COLO668 (cell line): ENCODE measurements around the gene PDE1A.
"Not testable (repeated sequence)": the region's sequence is repeated elsewhere in the genome, so short reads cannot be mapped to it uniquely, and the experiment has no call there.

ENCODE experiments used
- DNase-seq: peaks from one replicate; lab custom pipeline; 2025; ENCODE audit not compliant: unreplicated experiment; lab: John Stamatoyannopoulos, UW

Gene PDE1A

GRCh38 chr2:182281276-182281675 is 145.6 kb downstream of the PDE1A start:
- no peak for DNase-seq

- no peak for DNase-seq
Observed at GRCh38 chr2:182280118-182280517, 146.7 kb downstream of the PDE1A start.

GRCh38 chr2:182276662-182277061 is 150.2 kb downstream of the PDE1A start:
- DNase-seq: not testable (repeated sequence)

DNA sequence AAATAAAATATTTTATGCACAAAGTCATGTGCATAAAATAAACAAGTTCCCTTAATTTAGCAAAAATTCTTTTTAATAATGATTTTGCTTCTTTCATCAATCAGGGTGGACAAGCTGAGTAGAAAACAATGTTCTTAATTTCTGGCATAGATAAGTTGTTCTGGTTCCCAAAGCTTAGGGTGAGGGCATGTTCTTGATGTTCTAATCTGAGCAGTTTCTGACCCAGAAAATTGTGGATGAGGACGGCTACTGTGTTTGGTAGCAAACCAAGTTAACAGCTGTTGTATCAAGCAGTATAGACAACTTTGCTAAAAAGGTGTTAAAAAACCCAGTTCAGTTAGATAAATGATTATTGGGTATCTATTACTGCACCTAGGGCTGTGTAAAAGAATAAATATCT is 158.9 kb downstream of the PDE1A start:
- no peak for DNase-seq

DNA sequence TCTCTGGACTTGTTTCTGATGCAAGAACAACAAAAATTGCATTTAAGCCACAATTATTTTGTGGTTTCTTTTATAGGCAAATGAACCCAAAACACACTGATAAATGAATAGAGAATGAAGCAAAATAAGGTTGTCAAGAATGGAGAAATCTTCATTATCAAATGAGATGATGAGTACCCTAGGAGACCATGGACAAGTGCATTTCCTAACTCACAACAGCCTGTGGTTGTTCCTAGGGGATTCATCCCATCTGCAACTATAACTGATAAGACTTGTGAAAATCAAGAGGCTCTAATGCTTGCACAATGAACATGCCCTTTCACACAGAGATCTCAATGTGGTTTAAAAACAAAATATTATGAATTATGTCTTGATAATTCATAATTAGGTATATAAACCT is 159.9 kb downstream of the PDE1A start:
- DNase-seq: no peak

DNA sequence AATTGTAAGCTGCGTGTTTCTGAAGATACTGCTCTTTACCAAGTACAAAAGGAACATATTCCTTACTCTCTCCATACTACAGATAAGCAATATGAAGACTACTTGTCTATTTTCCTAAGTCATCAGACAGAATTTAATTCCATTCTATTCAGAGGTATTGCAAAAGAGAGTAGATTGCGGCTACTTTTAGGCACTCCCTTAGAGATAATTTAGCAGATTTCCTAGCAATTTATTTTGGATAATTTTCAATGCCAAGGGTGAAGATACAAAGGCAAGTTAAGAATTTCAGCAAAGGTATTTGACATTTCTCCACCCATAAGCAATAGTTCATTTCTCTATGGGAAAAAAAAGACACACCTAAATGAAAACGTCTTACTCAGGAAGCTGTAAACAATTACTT is 161.1 kb downstream of the PDE1A start:
- no peak for DNase-seq

DNA sequence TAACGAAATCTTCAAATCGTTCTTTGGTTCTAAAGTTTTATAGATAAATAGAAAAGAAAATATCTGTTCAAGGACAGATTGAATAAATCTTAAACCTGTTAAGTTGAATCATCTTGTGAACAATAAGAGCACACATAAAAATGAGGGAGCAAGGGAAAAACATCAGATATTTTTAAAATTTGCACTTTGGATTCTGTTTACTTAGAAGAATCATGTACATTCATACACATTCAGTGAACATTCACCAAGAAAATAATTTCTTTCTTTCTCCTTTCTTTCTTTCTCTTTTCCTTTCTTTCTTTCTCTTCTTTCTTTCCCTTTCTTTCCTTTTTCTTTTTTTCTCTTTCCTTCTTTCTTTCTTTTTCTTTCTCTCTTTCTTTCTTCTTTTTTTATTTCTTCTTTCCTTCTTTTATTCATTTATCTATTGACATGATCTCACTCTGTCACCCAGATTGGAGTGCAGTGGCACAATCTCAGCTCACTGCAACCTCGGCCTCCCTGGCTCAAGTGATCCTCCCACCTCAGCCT is 164.9 kb downstream of the PDE1A start:
- no peak for DNase-seq

GRCh38 chr2:182259629-182260150 is 167.1 kb downstream of the PDE1A start:
- DNase-seq: no peak

- no peak for DNase-seq
Observed at GRCh38 chr2:182252534-182252933, 174.3 kb downstream of the PDE1A start.

- no peak for DNase-seq
Observed at GRCh38 chr2:182248898-182249297, 177.9 kb downstream of the PDE1A start.

DNA sequence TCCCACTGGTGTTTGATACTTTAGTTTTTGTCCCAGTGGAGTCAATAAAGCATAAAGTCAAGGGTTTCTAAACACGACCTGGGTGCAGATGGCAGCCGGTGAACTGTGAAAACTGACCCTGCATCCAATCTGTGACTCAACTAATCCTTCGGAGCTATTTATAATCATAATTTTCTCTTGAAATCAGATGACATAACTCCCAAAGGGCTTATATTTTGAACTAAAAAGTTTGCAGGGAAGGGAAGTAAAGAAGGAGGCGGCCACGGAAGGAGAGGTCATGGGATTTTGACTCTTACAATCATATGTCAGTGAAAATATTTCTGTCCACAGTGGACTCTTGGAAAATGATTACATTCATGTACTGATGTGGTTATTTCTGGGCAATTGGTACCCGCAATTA is 178.5 kb downstream of the PDE1A start:
- no peak for DNase-seq

GRCh38 chr2:182247831-182248230 is 179.0 kb downstream of the PDE1A start:
- DNase-seq: no peak

- DNase-seq: no peak
Observed at GRCh38 chr2:182245963-182246362, 180.9 kb downstream of the PDE1A start.

- no peak for DNase-seq
Observed at GRCh38 chr2:182242609-182243008, 184.2 kb downstream of the PDE1A start.

DNA sequence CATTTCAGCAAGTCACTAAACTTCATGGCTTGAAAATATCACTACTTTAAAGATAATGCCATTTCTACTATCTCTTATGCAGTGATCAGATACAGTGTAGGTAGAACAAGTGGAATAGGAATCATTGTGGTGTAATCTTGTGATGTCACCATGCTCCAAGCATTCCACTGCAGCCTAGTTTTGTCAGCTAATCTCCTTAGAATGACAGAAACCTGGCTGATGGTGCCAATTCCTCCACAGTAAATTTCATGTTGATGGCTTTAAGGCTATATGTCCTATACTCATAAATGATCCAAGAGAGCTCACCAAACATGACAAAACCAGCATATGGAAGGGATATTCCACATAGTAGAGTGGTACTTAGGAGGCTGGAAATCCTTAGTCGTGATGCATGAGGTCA is 184.9 kb downstream of the PDE1A start:
- no peak for DNase-seq

- peak; percentile 15 for DNase-seq
Observed at GRCh38 chr2:182240862-182241371, 185.9 kb downstream of the PDE1A start.

DNA sequence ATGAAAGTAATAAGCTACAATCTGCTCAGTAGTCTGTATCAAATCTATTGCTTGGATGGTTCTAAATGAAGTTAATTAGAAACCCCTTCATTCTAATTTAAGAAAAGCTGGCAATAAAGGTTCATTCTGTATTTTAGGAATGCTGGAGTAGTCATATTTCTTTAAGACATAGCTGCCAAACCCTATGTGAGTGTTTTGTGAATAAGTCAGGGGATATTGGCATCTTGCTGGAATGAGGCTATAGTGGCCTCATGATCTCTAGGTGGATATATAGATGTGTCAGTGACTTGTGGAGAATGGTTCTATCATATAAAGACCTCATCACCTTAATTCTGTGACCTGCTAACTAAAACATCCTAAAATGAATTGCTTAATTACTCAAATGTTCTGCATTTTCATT is 196.3 kb downstream of the PDE1A start:
- no peak for DNase-seq

DNA sequence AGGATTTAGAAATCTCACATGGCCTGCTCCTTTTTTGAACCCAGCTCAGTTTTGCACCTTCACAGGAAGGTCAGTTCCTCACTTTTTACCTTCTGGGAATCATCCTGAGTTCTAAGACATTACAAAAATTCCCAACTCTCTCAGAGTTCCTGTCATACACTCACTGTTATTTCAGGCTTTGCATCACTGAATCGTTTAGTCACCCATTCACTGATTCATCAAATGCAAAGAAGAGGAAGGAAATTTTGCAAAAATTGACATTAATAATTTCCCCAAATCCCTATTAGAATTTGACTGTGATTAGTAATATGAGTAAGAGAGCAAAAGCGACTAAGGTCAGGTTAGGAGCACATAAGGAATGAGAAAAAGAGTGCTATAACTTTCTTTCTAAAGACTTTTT is 197.5 kb downstream of the PDE1A start:
- no peak for DNase-seq

DNA sequence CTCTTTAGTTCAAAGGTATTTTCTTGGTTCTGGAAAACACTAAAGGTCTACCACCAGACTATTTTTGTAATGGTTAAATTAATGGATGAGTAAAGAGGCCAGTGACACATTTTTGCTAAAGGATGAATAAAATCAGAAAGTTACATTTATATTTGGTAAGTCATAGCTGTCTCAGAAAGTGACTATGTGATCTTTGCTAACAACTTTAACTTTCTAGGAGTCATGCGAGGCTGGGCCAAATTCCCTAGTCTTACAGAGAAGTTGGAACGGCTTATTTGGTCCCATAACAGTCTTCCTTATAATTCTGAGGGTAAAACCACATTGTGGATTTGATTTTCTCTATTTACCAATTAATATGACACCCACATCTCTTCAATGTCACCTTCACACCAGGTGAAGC is 198.1 kb downstream of the PDE1A start:
- no peak for DNase-seq

DNA sequence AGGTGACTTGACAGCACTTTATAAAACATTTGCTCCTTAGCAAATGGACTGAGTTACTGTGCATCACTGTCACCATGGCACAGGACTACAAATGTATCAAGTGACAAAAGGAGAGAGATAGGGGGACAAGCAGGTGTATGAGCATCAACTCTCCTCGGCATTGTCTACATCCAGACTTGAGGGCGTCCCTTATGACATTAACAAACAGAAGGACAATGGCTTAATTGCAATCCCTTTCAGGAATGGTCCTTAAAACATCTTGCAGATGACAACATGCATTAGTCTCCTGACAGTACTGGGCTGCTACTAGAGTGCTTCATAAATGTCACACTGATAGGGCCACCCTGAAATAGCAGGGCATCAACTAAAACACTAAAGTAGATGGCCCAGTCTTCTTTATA is 198.8 kb downstream of the PDE1A start:
- no peak for DNase-seq

- no peak for DNase-seq
Observed at GRCh38 chr2:182226807-182227206, 200.0 kb downstream of the PDE1A start.

DNA sequence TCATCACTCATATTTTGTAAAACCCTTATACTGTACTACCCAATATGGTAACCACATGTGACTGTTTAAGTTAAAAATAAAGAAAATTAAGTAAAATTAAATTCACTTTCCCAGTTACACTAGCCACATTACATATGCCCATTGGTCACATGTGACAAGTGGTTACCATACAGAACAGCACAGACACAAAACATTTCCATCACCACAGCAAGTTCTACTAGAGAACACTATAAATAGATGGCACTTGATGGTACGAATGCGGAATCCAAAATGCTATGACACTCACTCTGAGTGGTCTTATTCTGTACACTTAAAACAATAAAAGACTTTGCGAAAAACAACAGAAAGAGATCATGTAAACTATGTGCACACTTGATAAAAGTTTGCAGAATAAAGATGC is 202.2 kb downstream of the PDE1A start:
- DNase-seq: no peak

DNA sequence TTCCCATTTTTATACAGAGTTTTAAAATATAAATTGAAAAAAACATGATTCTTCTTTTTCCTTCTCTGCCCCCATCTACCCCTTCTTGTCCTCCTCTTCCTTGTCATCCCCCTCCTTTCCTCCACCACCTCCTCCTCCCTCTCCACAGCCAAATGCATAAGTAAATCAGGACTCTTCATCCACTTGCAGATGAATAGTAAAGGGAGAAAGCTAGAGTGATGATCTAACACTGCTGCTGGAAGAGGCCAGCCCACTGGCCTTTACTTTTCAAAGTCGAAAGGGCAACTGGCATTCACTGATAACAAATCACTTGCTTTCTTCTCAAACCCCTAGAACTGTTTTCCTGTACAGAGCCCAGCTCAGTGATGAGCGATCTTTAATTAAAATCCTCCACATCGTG is 205.8 kb downstream of the PDE1A start:
- no peak for DNase-seq
